Spleen (tissue), 7 donors: ENCODE data around the gene ELP1.

Experiments
- POLR2A ChIP-seq, 3 donors: fragments of 450-650 bp; IDR thresholded peaks; one replicate each; pipeline ENCODE4 v1.5.1; 2017; ENCODE audit warnings: antibody characterized with exemption in 3 of 3, mild to moderate bottlenecking in 1 of 3
- TF ChIP-seq, protein P1 (sequence below), 11 experiments: fragments of 200-600 bp in 7 of 11; fragments of 450-650 bp in 4 of 11; sonication (generic) in 4 of 11; IDR thresholded peaks in 8 of 11; conservative IDR thresholded peaks in 3 of 11; 1 replicate in 7 of 11; 2 replicates in 4 of 11; pipeline versions ENCODE4 v1.4.0 to v1.8.0; 2016 to 2021; ENCODE audit warnings: antibody characterized with exemption in 11 of 11, inconsistent platforms in 4 of 11, mild to moderate bottlenecking in 1 of 11
- donor health status: DM: no; HTN: no; CAD: no; lungs with moderate emphysema.
- donor health status: DM: no; HTN: no; CAD: no.
- donor health status: DM: no; HTN: no; CAD: no.

DNA sequence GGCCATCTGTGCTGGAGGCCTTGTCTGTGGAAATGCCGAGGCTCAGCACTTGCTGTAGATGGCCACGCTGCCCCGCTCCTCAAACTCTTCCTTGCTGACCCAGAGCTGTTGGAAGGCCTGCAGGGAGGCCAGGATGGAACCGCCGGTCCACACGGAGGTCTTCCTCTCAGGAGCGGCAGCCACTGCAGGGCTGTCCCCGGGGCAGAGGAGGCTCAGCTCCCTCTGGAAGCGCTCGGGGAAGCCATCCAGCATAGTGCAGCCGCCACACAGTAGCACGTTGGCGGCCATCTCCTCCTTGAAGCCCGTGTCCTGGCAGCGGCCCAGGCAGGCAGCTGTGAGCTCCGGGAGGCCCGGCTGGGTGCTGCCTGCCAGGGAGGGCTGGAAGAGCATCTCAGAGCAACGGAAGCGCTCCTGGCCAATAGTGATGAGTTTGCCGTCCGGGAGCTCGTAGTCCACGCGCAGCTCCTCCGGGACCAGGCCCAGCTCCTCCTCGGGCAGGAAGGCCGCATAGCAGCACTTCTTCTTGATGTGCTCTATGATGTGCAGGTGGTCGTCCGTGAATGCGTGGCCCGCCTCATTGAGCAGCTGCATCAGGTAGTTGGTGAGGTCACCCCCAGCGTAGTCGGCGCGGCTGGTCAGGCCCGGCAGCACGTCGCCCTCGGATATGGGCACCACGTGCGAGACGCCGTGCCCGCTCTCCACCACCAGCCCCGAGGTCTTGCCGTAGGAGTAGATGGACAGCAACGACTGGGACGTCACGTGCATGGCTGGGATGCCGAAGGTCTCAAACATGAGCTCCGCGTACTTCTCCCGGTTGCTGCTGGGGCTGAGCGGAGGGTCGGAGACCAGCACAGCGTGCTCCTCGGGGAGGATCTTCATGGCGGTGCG lies 79.0 kb downstream of the ELP1 start:
- TF ChIP-seq, protein P1, sequence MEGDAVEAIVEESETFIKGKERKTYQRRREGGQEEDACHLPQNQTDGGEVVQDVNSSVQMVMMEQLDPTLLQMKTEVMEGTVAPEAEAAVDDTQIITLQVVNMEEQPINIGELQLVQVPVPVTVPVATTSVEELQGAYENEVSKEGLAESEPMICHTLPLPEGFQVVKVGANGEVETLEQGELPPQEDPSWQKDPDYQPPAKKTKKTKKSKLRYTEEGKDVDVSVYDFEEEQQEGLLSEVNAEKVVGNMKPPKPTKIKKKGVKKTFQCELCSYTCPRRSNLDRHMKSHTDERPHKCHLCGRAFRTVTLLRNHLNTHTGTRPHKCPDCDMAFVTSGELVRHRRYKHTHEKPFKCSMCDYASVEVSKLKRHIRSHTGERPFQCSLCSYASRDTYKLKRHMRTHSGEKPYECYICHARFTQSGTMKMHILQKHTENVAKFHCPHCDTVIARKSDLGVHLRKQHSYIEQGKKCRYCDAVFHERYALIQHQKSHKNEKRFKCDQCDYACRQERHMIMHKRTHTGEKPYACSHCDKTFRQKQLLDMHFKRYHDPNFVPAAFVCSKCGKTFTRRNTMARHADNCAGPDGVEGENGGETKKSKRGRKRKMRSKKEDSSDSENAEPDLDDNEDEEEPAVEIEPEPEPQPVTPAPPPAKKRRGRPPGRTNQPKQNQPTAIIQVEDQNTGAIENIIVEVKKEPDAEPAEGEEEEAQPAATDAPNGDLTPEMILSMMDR (IDR thresholded peaks at IDR 0.05 in 8 of 11, conservative IDR thresholded peaks at IDR 0.05 in 3 of 11): no peak
- no peak for TF ChIP-seq POLR2A (IDR thresholded peaks at IDR 0.05)
